Bronchus fibroblast of lung (primary cell): Measurements from ENCODE around the gene COL4A3. TPM values are rescaled to one million over a fixed set of nuclear protein-coding genes. Genes with fewer than 3 reads are reported as not detected.

Experiments
- total RNA-seq: library from RNA; depleted of rRNA; stranded (reverse); fragments of >200 nt; gene quantifications from 2 replicates; pipeline ENCODE4 v1.2.3, GENCODE V29; 2015

Gene COL4A3
- under 0.01 TPM in 1 of 2 replicates, not detected in the other for total RNA-seq

DNA sequence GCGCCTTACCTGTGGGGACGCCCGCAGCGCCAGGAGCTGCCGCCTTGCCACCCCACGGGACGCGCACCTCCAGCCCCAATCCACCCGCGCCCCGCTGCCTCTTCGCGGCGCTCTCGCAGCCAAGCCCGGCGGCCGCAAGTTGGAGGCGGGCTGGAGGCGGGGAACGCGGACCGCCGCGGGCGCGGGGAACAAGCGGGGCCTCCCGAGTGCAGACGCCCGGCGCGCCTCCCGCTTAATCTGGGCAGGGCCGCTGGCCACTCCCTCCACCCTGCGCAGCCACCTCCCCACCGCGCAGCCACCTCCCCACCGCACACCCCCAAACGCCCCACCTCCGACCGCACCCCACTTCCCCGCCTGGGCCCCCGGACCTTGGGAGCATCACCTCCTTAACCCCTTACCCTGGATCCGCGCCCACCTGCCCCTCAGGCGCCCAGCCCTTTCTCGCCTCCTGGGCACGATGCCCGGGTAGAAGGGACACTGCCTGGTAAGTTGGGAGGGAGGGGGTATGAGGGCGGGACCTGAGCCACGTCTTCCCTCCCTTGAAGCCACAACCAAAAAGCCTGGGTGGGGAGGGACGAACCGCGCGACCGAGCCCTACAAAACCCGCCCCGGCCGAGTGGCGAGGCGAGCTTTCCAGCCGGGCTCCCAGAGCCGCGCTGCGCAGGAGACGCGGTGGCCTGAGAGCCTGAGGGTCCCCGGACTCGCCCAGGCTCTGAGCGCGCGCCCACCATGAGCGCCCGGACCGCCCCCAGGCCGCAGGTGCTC, at the start of gene COL4A3, which contains the start of gene COL4A4:
COL4A3 (plus strand) TSS at position 627 of the 765 bp plus-strand sequence; CDS start at position 730, 103 bp downstream.
COL4A4 (minus strand) TSS at position 208 of the 765 bp plus-strand sequence. CDS start 16,722 bp downstream, outside the sequence.

DNA sequence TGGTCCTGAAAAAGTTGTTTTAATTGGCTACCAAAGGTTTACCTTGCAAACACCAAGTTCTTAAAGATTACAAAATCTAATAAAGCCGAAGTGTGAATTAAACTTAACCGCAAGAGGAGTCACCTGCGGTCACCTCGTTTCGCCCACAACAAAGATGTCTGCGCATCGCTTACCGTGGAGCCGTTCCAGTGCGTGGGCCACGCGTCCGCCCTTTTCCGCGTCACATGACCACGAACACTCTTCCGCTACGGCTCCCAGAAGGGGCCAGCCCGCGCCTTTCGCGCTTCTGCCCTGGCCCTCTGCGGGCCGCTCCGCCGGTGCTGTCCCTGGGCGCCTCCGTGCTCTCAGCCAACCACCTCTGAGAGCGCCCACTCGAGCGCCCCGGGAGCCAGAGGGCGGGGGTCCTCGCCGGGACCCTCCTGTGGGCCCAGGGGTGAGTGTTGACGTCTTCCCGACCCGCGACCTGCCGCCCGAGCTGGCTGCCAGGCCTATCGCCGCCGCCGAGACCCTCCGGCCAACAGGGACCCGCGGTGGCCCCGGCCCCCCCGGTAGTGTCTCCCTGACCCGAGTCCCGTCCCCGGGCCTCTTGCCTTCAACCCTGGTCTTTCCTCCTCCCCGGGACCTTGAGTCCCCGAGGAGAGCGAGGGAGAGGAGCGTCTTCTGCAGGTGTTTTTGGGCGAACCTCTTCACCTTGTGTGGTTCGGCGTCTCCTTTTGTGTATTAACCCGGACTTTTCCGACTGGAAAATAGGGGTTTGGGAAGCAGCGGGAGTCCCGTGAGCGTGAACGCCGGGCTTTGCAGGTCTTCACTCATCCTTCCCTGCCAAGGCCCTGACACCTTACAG, 160.8 kb downstream of the COL4A3 start, which contains the start of gene MFF:
MFF (plus strand) TSS at position 257 of the 844 bp plus-strand sequence. CDS start 5,415 bp downstream, outside the sequence.

Other genes with a start within 250 kb of the COL4A3 start
- under 0.01 and 0.15 TPM in 2 replicates for gene COL4A4, start 419 bp upstream of the COL4A3 start, total RNA-seq
- 113 and 117 TPM in 2 replicates for gene MFF, start 160.6 kb downstream of the COL4A3 start, total RNA-seq
- gene TM4SF20, start 214.7 kb downstream of the COL4A3 start, total RNA-seq, result not detected in 2 replicates
- not detected in 2 replicates for gene SCYGR1, start 223.3 kb downstream of the COL4A3 start, total RNA-seq